Stomach (tissue), 9 donors: ENCODE results near the gene POLE. TPM values are rescaled to one million over a fixed set of nuclear protein-coding genes. Genes with fewer than 3 reads are reported as not detected.

Experiments
- DNase-seq, 2 donors: peaks; one replicate each; pipeline versions ENCODE4 v3.0.0 to v3.0.0-alpha.2; 2013 to 2019
- H3K27ac ChIP-seq, 5 donors: fragments of 200-600 bp in 4 of 5; sonication (generic) in 4 of 5; one replicate each; pipeline ENCODE4 v1.5.1; 2013 to 2019; ENCODE audit warnings: mild to moderate bottlenecking in 1 of 5, moderate library complexity in 1 of 5
- H3K27me3 ChIP-seq, 3 donors: fragments of 200-600 bp; sonication (generic); one replicate each; pipeline ENCODE4 v1.5.1; 2017 to 2019; ENCODE audit warnings: mixed run types in 1 of 3
- H3K36me3 ChIP-seq, 4 donors: fragments of 200-600 bp; sonication (generic); 1 replicate in 3 of 4; 2 replicates in 1 of 4; pipeline ENCODE4 v1.5.1; 2016 to 2019
- H3K4me1 ChIP-seq, 4 donors: fragments of 200-600 bp; sonication (generic); one replicate each; pipeline ENCODE4 v1.5.1; 2016 to 2019
- H3K4me3 ChIP-seq, 4 donors: fragments of 200-600 bp; sonication (generic) in 3 of 4; one replicate each; pipeline ENCODE4 v1.5.1; 2016 to 2019; ENCODE audit warnings: mild to moderate bottlenecking in 1 of 4
- H3K9me3 ChIP-seq, 4 donors: fragments of 200-600 bp; sonication (generic); one replicate each; pipeline ENCODE4 v1.5.1; 2016 to 2019
- EP300 ChIP-seq: sonication (generic); formaldehyde crosslinking; IDR thresholded peaks from one replicate; pipeline ENCODE4 v1.6.1; 2017; ENCODE audit warnings: antibody characterized with exemption
- POLR2A ChIP-seq, 4 donors: fragments of 450-650 bp; IDR thresholded peaks; one replicate each; pipeline ENCODE4 v1.6.1; 2016; ENCODE audit warnings: antibody characterized with exemption in 4 of 4, control low read depth in 2 of 4, mild to moderate bottlenecking in 1 of 4, moderate library complexity in 1 of 4
- POLR2AphosphoS5 ChIP-seq, 3 donors: sonication (generic); formaldehyde crosslinking; IDR thresholded peaks; one replicate each; pipeline ENCODE4 v1.6.1; 2016; ENCODE audit warnings: antibody characterized with exemption in 3 of 3
- WGBS, 5 donors: extraction: QIAGEN DNeasy Blood & Tissue Kit in 3 of 5; methylation state at CpG; one replicate each; pipeline versions ENCODE4 v1.1.5 to v1.1.7; 2013 to 2018; 5-methylcytosine and 5-hydroxymethylcytosine counted together
- intact Hi-C: fragments of 100-400 bp; cut with DNase I; formaldehyde crosslinking; loops from one replicate; pipeline ENCODE4 v1.15.1; 2023; ENCODE audit warnings: low total_unique reads
- polyA plus RNA-seq, 3 donors: library from polyadenylated mRNA; stranded (reverse); fragments of 200-250 nt; gene quantifications; one replicate each; pipeline ENCODE4 v1.2.3, GENCODE V29; 2013
- total RNA-seq, 5 donors: library from RNA; depleted of rRNA; stranded (reverse); fragments of >200 nt; gene quantifications; one replicate each; pipeline versions ENCODE4 v1.1.0 to v1.2.3, GENCODE V29; 2014 to 2016
- TF ChIP-seq, protein P1 (sequence below), 7 experiments: fragments of 450-650 bp in 4 of 7; fragments of 200-600 bp in 3 of 7; sonication (generic) in 3 of 7; IDR thresholded peaks; one replicate each; pipeline ENCODE4 v1.5.1; 2016 to 2019; ENCODE audit warnings: antibody characterized with exemption in 7 of 7, control low read depth in 2 of 7, mild to moderate bottlenecking in 1 of 7
- donor health status: healthy with polysubstance abuse.
- donor health status: Bipolar disorder and iron deficiency.
- donor health status: healthy.

Gene POLE
- total and polyA plus RNA-seq, 8 donors, result 12.7 to 144 (median 43.3) TPM

- Histone ChIP-seq H3K27ac (no peak overlapping the region), H3K36me3 (peaks cover 40 to 95% (median 90%) of the 10 kb centered on the region in 4 donors), H3K27me3 (no peaks in the 10 kb centered on the region), H3K4me1 (no peaks in the 10 kb centered on the region), H3K9me3 (no peaks in the 10 kb centered on the region), H3K4me3 (no peak overlapping the region)
- TF ChIP-seq EP300 (no peak), POLR2AphosphoS5 (IDR thresholded peaks at IDR 0.05) (no peak), POLR2A (IDR thresholded peaks at IDR 0.05) (no peak)
- TF ChIP-seq, protein P1, sequence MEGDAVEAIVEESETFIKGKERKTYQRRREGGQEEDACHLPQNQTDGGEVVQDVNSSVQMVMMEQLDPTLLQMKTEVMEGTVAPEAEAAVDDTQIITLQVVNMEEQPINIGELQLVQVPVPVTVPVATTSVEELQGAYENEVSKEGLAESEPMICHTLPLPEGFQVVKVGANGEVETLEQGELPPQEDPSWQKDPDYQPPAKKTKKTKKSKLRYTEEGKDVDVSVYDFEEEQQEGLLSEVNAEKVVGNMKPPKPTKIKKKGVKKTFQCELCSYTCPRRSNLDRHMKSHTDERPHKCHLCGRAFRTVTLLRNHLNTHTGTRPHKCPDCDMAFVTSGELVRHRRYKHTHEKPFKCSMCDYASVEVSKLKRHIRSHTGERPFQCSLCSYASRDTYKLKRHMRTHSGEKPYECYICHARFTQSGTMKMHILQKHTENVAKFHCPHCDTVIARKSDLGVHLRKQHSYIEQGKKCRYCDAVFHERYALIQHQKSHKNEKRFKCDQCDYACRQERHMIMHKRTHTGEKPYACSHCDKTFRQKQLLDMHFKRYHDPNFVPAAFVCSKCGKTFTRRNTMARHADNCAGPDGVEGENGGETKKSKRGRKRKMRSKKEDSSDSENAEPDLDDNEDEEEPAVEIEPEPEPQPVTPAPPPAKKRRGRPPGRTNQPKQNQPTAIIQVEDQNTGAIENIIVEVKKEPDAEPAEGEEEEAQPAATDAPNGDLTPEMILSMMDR (IDR thresholded peaks at IDR 0.05), result no peak
- 92 to 95% (median 95%) methylated on average over 22 to 28 of the region's 28 CpGs for WGBS, 5 donors
- DNase-seq, result no peak
- intact Hi-C loops, result no loop called here
These were observed 45.1 kb downstream of the POLE start for GRCh38 chr12:132641811-132642650.

GRCh38 chr12:132640936-132641335 lies 46.2 kb downstream of the POLE start:
- Histone ChIP-seq H3K9me3 (no peaks in the 10 kb centered on the region), H3K27me3 (no peaks in the 10 kb centered on the region), H3K4me1 (no peaks in the 10 kb centered on the region), H3K27ac (no peak overlapping the region), H3K4me3 (no peak overlapping the region), H3K36me3 (peaks cover 46 to 95% (median 89%) of the 10 kb centered on the region in 4 donors)
- 78 to 88% (median 82%) methylated on average over 8 to 10 of the region's 10 CpGs for WGBS, 5 donors
- intact Hi-C loops, result no loop called here
- no peak for TF ChIP-seq POLR2A (IDR thresholded peaks at IDR 0.05)
- TF ChIP-seq, protein P1 (IDR thresholded peaks at IDR 0.05), result no peak
- TF ChIP-seq EP300, result no peak
- TF ChIP-seq POLR2AphosphoS5 (IDR thresholded peaks at IDR 0.05), result no peak
- DNase-seq, result no peak

- TF ChIP-seq EP300 (no peak), POLR2AphosphoS5 (IDR thresholded peaks at IDR 0.05) (no peak), POLR2A (IDR thresholded peaks at IDR 0.05) (no peak)
- TF ChIP-seq, protein P1 (IDR thresholded peaks at IDR 0.05), result no peak
- H3K4me3 ChIP-seq, result no peak overlapping the region
- peaks cover 55 to 95% (median 90%) of the 10 kb centered on the region in 4 donors for H3K36me3 ChIP-seq
- intact Hi-C loops, result no loop called here
- no peak overlapping the region for H3K27ac ChIP-seq
- WGBS, 5 donors, result 69 to 84% (median 75%) methylated on average over 12 of the region's 12 CpGs
- no peaks in the 10 kb centered on the region for H3K9me3 ChIP-seq
- H3K4me1 ChIP-seq, result no peaks in the 10 kb centered on the region
- no peak for DNase-seq
- H3K27me3 ChIP-seq, result no peaks in the 10 kb centered on the region
These were observed 47.1 kb downstream of the POLE start for GRCh38 chr12:132639956-132640520.

- intact Hi-C loops, result no loop called here
- peak in 1 of 2 donors; percentile 72 for DNase-seq
- Histone ChIP-seq H3K27ac (no peak overlapping the region), H3K4me3 (no peak overlapping the region), H3K9me3 (no peaks in the 10 kb centered on the region), H3K27me3 (no peaks in the 10 kb centered on the region), H3K4me1 (no peaks in the 10 kb centered on the region), H3K36me3 (peaks cover 63 to 100% (median 97%) of the 10 kb centered on the region in 4 donors)
- 74 to 80% (median 79%) methylated on average over 22 to 25 of the region's 25 CpGs for WGBS, 5 donors
- TF ChIP-seq POLR2A (IDR thresholded peaks at IDR 0.05) (no peak), POLR2AphosphoS5 (IDR thresholded peaks at IDR 0.05) (no peak), EP300 (no peak)
- TF ChIP-seq, protein P1 (IDR thresholded peaks at IDR 0.05), result peak in 4 of 7 experiments; percentile 39 to 58 (median 48)
These were observed 48.4 kb downstream of the POLE start for GRCh38 chr12:132638541-132639408.
